Sigmoid colon (tissue), 3 donors: Measurements from ENCODE around the gene CNDP2.

Experiments used
- CTCF ChIP-seq, 4 experiments: fragments of 450-650 bp in 3 of 4; fragments of 200-600 bp in 1 of 4; IDR thresholded peaks; one replicate each; pipeline ENCODE4 v1.5.1; 2016 to 2019; ENCODE audit warnings: antibody characterized with exemption in 4 of 4, mild to moderate bottlenecking in 3 of 4, moderate library complexity in 2 of 4
- POLR2A ChIP-seq, 2 donors: fragments of 450-650 bp; IDR thresholded peaks; one replicate each; pipeline ENCODE4 v1.6.1; 2016; ENCODE audit warnings: antibody characterized with exemption in 2 of 2, mild to moderate bottlenecking in 2 of 2, moderate library complexity in 2 of 2

- TF ChIP-seq POLR2A (IDR thresholded peaks at IDR 0.05): no peak
- no peak for TF ChIP-seq CTCF (IDR thresholded peaks at IDR 0.05)
Measured at GRCh38 chr18:74562131-74562730, 66.1 kb downstream of the CNDP2 start.
